HepG2 (cell line): Measurements from ENCODE around the gene PIK3R5.

Experiments used
- AHDC1 ChIP-seq: sonication (generic); formaldehyde crosslinking; IDR thresholded peaks from 2 replicates; pipeline ENCODE4 v1.5.1; 2020; ENCODE audit warnings: mild to moderate bottlenecking, missing genetic modification reagents, borderline replicate concordance
- ASH2L ChIP-seq: fragments of 300-600, 200-600 bp; sonication (generic); IDR thresholded peaks from 2 replicates; pipeline ENCODE4 v1.7.0; 2017; ENCODE audit warnings: low read depth, mild to moderate bottlenecking, moderate library complexity, mixed read lengths, low read length; ENCODE audit not compliant: insufficient read length
- EP300 ChIP-seq, 3 experiments: sonication (generic) in 1 of 3; formaldehyde crosslinking in 1 of 3; IDR thresholded peaks; 2 replicates each; pipeline versions ENCODE4 v1.5.1 to v1.6.1; 2011 to 2020; ENCODE audit warnings: low read depth in 2 of 3, low read length in 2 of 3, borderline replicate concordance in 1 of 3, improper control_type of control experiment in 1 of 3, mild to moderate bottlenecking in 1 of 3, missing genetic modification reagents in 1 of 3, moderate library complexity in 1 of 3
- EZH2 ChIP-seq: conservative IDR thresholded peaks from 2 replicates; pipeline ENCODE4 v1.6.1; 2012; ENCODE audit warnings: mild to moderate bottlenecking, low read depth, low read length, moderate library complexity
- FOXK2 ChIP-seq: fragments of 450-650 bp; IDR thresholded peaks from 2 replicates; pipeline ENCODE4 v1.6.1; 2016
- GABPA ChIP-seq, 2 experiments: IDR thresholded peaks; 2 replicates each; pipeline ENCODE4 v1.6.1; 2011 to 2016; ENCODE audit warnings: low read depth in 2 of 2, low read length in 1 of 2, missing biosample characterization in 1 of 2, missing genetic modification characterization in 1 of 2
- IKZF5 ChIP-seq: IDR thresholded peaks from 2 replicates; pipeline ENCODE4 v1.6.1; 2018; ENCODE audit warnings: missing genetic modification reagents, mild to moderate bottlenecking, missing compliant biosample characterization
- SMC3 ChIP-seq: IDR thresholded peaks from 2 replicates; pipeline ENCODE4 v1.6.1; 2011; ENCODE audit warnings: low read length, improper control_type of control experiment
- USF2 ChIP-seq, 2 experiments: sonication (generic) in 1 of 2; formaldehyde crosslinking in 1 of 2; IDR thresholded peaks; 2 replicates each; pipeline versions ENCODE4 v1.5.1 to v1.6.1; 2011 to 2020; ENCODE audit warnings: borderline replicate concordance in 1 of 2, low read depth in 1 of 2, low read length in 1 of 2, mild to moderate bottlenecking in 1 of 2, missing genetic modification reagents in 1 of 2, moderate library complexity in 1 of 2
- ZNF335 ChIP-seq: sonication (generic); formaldehyde crosslinking; IDR thresholded peaks from 2 replicates; pipeline ENCODE4 v1.4.0; 2020; ENCODE audit warnings: missing genetic modification reagents
- ZNF446 ChIP-seq: sonication (generic); formaldehyde crosslinking; IDR thresholded peaks from 2 replicates; pipeline ENCODE4 v1.5.0; 2020; ENCODE audit warnings: mild to moderate bottlenecking, missing genetic modification reagents
- ZNF83 ChIP-seq: sonication (generic); formaldehyde crosslinking; IDR thresholded peaks from 2 replicates; pipeline ENCODE4 v1.4.0; 2020; ENCODE audit warnings: missing genetic modification reagents, mild to moderate bottlenecking, borderline replicate concordance

GRCh38 chr17:8896641-8897635 is 68.6 kb downstream of the PIK3R5 start:
- TF ChIP-seq ZNF446 (CRISPR knock-in tag) (no peak), EZH2 (no peak), ASH2L (no peak), IKZF5 (CRISPR knock-in tag) (no peak), EP300 (IDR thresholded peaks at IDR 0.05; ENCODE audit: low read depth in 2 of 2, low read length in 2 of 2) (no peak), EP300 (CRISPR knock-in tag; IDR thresholded peaks at IDR 0.05; ENCODE audit: borderline replicate concordance) (no peak), SMC3 (no peak), USF2 (IDR thresholded peaks at IDR 0.05; ENCODE audit: low read depth, low read length) (no peak), USF2 (CRISPR knock-in tag; IDR thresholded peaks at IDR 0.05; ENCODE audit: borderline replicate concordance) (no peak), ZNF83 (CRISPR knock-in tag) (no peak), AHDC1 (CRISPR knock-in tag) (no peak), FOXK2 (no peak), GABPA (IDR thresholded peaks at IDR 0.05; ENCODE audit: low read depth, low read length) (no peak), GABPA (CRISPR knock-in tag; IDR thresholded peaks at IDR 0.05; ENCODE audit: low read depth) (no peak), ZNF335 (CRISPR knock-in tag) (no peak)
